Lower leg skin (tissue), 4 donors: ENCODE data around the gene PTPN4. TPM values are rescaled to one million over a fixed set of nuclear protein-coding genes. Genes with fewer than 3 reads are reported as not detected.

ENCODE experiments used
- DNase-seq, 2 donors: peaks; one replicate each; pipeline ENCODE4 v3.0.0-alpha.2; 2019; ENCODE audit warnings: low spot score in 2 of 2
- H3K4me3 ChIP-seq: fragments of 200-600 bp; sonication (generic); 2 replicates; pipeline ENCODE4 v1.5.1; 2017; ENCODE audit warnings: mild to moderate bottlenecking, low read depth; ENCODE audit not compliant: poor library complexity, severe bottlenecking
- POLR2A ChIP-seq, 2 donors: fragments of 450-650 bp; IDR thresholded peaks; one replicate each; pipeline ENCODE4 v1.6.1; 2016 to 2017; ENCODE audit warnings: antibody characterized with exemption in 2 of 2, mild to moderate bottlenecking in 1 of 2, moderate library complexity in 1 of 2
- WGBS, 2 donors: methylation state at CpG; one replicate each; pipeline ENCODE4 v1.1.5; 2018; 5-methylcytosine and 5-hydroxymethylcytosine counted together
- intact Hi-C: fragments of 100-400 bp; cut with DNase I; formaldehyde crosslinking; loops from one replicate; pipeline ENCODE4 v1.15.0; 2023; ENCODE audit warnings: low total_unique reads
- total RNA-seq, 4 donors: library from RNA; depleted of rRNA; stranded (reverse); fragments of >200 nt; gene quantifications; one replicate each; pipeline ENCODE4 v1.1.0, GENCODE V29; 2016
- TF ChIP-seq, protein P1 (sequence below), 3 donors: fragments of 450-650 bp; IDR thresholded peaks; one replicate each; pipeline ENCODE4 v1.5.1; 2016; ENCODE audit warnings: antibody characterized with exemption in 3 of 3, mild to moderate bottlenecking in 3 of 3, moderate library complexity in 2 of 3

Gene PTPN4
- total RNA-seq, 4 donors from 2014 or later = 13.0 to 49.5 (median 20.4) TPM

DNA sequence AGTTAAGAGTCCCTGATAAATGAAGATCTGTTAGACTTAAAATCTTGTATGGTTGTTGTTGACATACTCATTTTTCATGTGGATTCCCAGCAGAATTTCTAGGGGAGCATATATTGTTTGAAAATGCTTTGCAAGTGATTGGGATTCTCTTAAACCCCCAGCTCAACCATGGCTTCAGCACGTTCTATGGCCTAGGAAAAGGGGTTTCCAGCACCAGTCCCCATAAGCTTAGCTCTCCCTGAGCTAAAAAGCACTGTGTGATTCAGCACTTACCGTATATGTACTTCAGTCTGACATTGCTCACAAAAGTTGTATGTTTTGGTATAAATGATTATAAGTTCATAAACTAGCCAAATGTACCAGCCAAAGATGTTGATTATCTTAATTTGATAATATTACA, 173.1 kb downstream of the PTPN4 start:
- WGBS, 2 donors = 96 to 98% methylated on average over 2 of the region's 2 CpGs
- intact Hi-C loops = no loop called here
- no peak overlapping the region for H3K4me3 ChIP-seq
- no peak for DNase-seq
- TF ChIP-seq, protein P1, sequence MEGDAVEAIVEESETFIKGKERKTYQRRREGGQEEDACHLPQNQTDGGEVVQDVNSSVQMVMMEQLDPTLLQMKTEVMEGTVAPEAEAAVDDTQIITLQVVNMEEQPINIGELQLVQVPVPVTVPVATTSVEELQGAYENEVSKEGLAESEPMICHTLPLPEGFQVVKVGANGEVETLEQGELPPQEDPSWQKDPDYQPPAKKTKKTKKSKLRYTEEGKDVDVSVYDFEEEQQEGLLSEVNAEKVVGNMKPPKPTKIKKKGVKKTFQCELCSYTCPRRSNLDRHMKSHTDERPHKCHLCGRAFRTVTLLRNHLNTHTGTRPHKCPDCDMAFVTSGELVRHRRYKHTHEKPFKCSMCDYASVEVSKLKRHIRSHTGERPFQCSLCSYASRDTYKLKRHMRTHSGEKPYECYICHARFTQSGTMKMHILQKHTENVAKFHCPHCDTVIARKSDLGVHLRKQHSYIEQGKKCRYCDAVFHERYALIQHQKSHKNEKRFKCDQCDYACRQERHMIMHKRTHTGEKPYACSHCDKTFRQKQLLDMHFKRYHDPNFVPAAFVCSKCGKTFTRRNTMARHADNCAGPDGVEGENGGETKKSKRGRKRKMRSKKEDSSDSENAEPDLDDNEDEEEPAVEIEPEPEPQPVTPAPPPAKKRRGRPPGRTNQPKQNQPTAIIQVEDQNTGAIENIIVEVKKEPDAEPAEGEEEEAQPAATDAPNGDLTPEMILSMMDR (IDR thresholded peaks at IDR 0.05) = no peak

- DNase-seq = no peak
- TF ChIP-seq, protein P1 (IDR thresholded peaks at IDR 0.05) = no peak
- no peak for TF ChIP-seq POLR2A (IDR thresholded peaks at IDR 0.05)
- intact Hi-C loops = no loop called here
- H3K4me3 ChIP-seq = no peak overlapping the region
Observed at GRCh38 chr2:119934319-119934718, 174.6 kb downstream of the PTPN4 start.

- no peak for TF ChIP-seq POLR2A (IDR thresholded peaks at IDR 0.05)
- TF ChIP-seq, protein P1 (IDR thresholded peaks at IDR 0.05) = no peak
- H3K4me3 ChIP-seq = no peak overlapping the region
- DNase-seq = no peak
- WGBS, 2 donors = 90 to 96% methylated on average over 2 of the region's 2 CpGs
- intact Hi-C loops = no loop called here
Observed at GRCh38 chr2:119937680-119938079, 178.0 kb downstream of the PTPN4 start.

- TF ChIP-seq, protein P1 (IDR thresholded peaks at IDR 0.05) = no peak
- TF ChIP-seq POLR2A (IDR thresholded peaks at IDR 0.05) = no peak
- no peak for DNase-seq
- H3K4me3 ChIP-seq = no peak overlapping the region
- intact Hi-C loops = no loop called here
- 67 to 74% methylated on average over 3 of the region's 3 CpGs for WGBS, 2 donors
Observed at GRCh38 chr2:119939915-119940314, 180.2 kb downstream of the PTPN4 start.

DNA sequence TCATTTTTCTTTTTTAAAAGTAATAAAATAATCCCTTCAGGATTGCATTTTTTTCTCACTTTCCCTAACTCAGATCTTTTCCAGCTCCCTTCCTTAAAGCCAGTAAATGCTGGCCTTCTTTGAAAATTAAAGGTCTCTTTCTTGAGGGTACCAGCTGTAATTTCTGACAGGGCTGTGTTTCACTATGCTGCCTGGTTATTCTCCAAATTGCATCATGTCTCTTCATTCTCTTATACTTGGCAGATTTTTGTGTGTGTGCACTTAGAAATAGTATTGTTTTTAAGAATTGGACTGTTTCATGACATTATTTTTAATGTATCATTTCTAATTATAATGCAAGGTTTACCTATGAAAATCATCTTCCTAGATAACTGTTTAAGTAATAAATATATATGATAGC, 181.1 kb downstream of the PTPN4 start:
- intact Hi-C loops = no loop called here
- no peak for DNase-seq
- no peak overlapping the region for H3K4me3 ChIP-seq
- TF ChIP-seq, protein P1 (IDR thresholded peaks at IDR 0.05) = no peak
- no peak for TF ChIP-seq POLR2A (IDR thresholded peaks at IDR 0.05)

DNA sequence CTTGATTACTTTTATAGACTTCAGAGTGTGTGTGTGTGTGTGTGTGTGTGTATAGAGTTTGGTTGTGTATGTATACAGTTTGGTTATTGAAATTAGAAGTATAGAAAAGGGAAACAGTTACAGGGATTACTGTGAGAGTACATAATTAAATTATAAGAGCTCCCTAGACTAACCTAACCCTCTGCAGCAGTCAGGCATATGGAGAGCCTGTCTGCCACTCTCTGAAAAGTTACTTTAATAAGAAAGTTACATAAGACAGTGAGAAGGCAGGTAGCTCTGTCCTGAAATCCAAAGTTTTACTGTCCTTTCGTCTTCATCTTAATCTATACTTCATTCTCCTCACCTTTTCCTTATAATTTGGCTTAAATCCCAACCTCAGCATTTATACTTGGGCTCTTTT, 181.7 kb downstream of the PTPN4 start:
- no peak overlapping the region for H3K4me3 ChIP-seq
- intact Hi-C loops = no loop called here
- DNase-seq = no peak
- WGBS, 2 donors = 96 to 98% methylated on average over 1 of the region's 1 CpG
- TF ChIP-seq POLR2A (IDR thresholded peaks at IDR 0.05) = no peak
- TF ChIP-seq, protein P1 (IDR thresholded peaks at IDR 0.05) = no peak
